IgD-negative memory B cell (primary cell): ENCODE results near the gene DAB1. TPM values are rescaled to one million over a fixed set of nuclear protein-coding genes. Genes with fewer than 3 reads are reported as not detected.

Experiments
- H3K27ac Mint-ChIP-seq, 3 donors: one replicate each; pipeline ENCODE4 v1.8.0; 2020 to 2022; ENCODE audit warnings: mild to moderate bottlenecking in 3 of 3, mixed read lengths in 3 of 3, moderate library complexity in 1 of 3
- H3K27me3 Mint-ChIP-seq: one replicate; pipeline ENCODE4 v1.8.0; 2021; ENCODE audit warnings: mixed read lengths
- H3K36me3 Mint-ChIP-seq: one replicate; pipeline ENCODE4 v1.8.0; 2020; ENCODE audit warnings: mild to moderate bottlenecking, mixed read lengths
- H3K4me1 Mint-ChIP-seq, 3 donors: one replicate each; pipeline ENCODE4 v1.8.0; 2020 to 2022; ENCODE audit warnings: mixed read lengths in 3 of 3, mild to moderate bottlenecking in 1 of 3
- H3K4me3 Mint-ChIP-seq, 4 donors: one replicate each; pipeline ENCODE4 v1.8.0; 2020 to 2022; ENCODE audit warnings: mild to moderate bottlenecking in 4 of 4, mixed read lengths in 4 of 4, moderate library complexity in 3 of 4
- H3K9me3 Mint-ChIP-seq, 3 donors: one replicate each; pipeline ENCODE4 v1.8.0; 2020 to 2021; ENCODE audit warnings: mixed read lengths in 3 of 3, mild to moderate bottlenecking in 1 of 3
- polyA plus RNA-seq: library from polyadenylated mRNA; unstranded; fragments of 300-500 nt; fragmentation: Illumina TruSeq; gene quantifications from one replicate; pipeline ENCODE4 v1.2.3, GENCODE V29; 2021

Gene DAB1
- polyA plus RNA-seq, 1 donor from 2014 or later = 0.08 TPM

DNA sequence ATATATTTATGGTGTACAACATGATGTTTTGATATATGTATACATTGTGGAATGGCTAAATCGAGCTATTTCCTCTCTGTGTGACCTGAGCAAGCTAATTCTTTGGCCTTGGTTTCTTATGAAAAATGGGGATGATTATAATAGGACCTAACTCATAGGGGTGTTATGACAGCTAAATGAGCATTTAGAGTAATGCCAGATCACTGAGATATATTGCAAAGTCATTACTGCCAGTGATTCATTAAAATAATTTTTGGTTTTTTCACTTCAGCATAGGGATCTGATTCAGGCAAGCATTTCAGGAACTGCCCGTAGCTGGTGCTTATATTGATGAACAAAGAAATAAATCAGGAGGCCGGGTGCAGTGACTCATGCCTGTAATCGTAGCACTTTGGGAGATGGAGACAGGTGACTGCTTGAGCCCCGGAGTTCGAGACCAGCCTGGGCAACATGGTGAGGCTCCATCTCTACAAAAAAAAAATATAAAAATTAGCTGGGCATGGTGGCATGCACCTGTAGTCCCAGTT lies 30.7 kb downstream of the DAB1 start:
- Mint-ChIP-seq H3K4me3 (no peak overlapping the region), H3K27ac (no peak overlapping the region), H3K36me3 (no peaks in the 10 kb centered on the region), H3K27me3 (peaks cover 2% of the 10 kb centered on the region), H3K4me1 (no peaks in the 10 kb centered on the region), H3K9me3 (peaks cover 0 to 4% (median 0%) of the 10 kb centered on the region in 3 donors)

GRCh38 chr1:57385336-57385735 lies 38.5 kb downstream of the DAB1 start:
- peaks cover 2% of the 10 kb centered on the region for H3K27me3 Mint-ChIP-seq
- peaks cover 2% of the 10 kb centered on the region for H3K36me3 Mint-ChIP-seq
- no peaks in the 10 kb centered on the region for H3K4me1 Mint-ChIP-seq
- no peak overlapping the region for H3K4me3 Mint-ChIP-seq
- peaks cover 0 to 5% (median 2%) of the 10 kb centered on the region in 3 donors for H3K9me3 Mint-ChIP-seq
- H3K27ac Mint-ChIP-seq = no peak overlapping the region

GRCh38 chr1:57384901-57385300 lies 39.0 kb downstream of the DAB1 start:
- H3K36me3 Mint-ChIP-seq = peaks cover 2% of the 10 kb centered on the region
- no peaks in the 10 kb centered on the region for H3K4me1 Mint-ChIP-seq
- no peak overlapping the region for H3K27ac Mint-ChIP-seq
- H3K9me3 Mint-ChIP-seq = peaks cover 0 to 5% (median 2%) of the 10 kb centered on the region in 3 donors
- H3K4me3 Mint-ChIP-seq = no peak overlapping the region
- peaks cover 2% of the 10 kb centered on the region for H3K27me3 Mint-ChIP-seq

GRCh38 chr1:57384284-57384683 lies 39.6 kb downstream of the DAB1 start:
- no peak overlapping the region for H3K27ac Mint-ChIP-seq
- H3K36me3 Mint-ChIP-seq = peaks cover 2% of the 10 kb centered on the region
- no peaks in the 10 kb centered on the region for H3K4me1 Mint-ChIP-seq
- H3K27me3 Mint-ChIP-seq = peaks cover 2% of the 10 kb centered on the region
- H3K9me3 Mint-ChIP-seq = peaks cover 0 to 5% (median 2%) of the 10 kb centered on the region in 3 donors
- H3K4me3 Mint-ChIP-seq = no peak overlapping the region

DNA sequence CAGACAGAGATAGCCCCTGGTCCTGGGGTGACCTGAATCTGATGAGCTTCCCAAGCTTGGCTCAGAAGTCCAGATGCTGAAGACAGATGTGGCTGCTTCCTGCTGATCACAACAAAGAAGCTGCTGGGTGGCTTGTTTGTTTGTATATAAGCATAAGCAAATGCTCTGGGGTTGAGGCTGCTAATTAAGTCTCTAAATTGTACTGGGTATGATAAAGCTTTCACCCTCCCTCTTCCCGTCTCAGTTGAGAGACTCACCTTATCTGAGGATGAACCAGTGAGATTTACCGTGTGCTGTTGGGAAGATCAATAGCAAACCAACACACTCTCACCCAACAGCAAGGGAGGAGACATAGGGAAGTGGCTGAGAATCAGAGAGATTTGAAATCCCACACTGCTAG lies 42.0 kb downstream of the DAB1 start:
- Mint-ChIP-seq H3K4me1 (no peaks in the 10 kb centered on the region), H3K9me3 (peaks cover 0 to 5% (median 0%) of the 10 kb centered on the region in 3 donors), H3K4me3 (no peak overlapping the region), H3K36me3 (peaks cover 2% of the 10 kb centered on the region), H3K27ac (no peak overlapping the region), H3K27me3 (no peaks in the 10 kb centered on the region)

- Mint-ChIP-seq H3K27ac (no peak overlapping the region), H3K4me1 (no peaks in the 10 kb centered on the region), H3K27me3 (no peaks in the 10 kb centered on the region), H3K4me3 (no peak overlapping the region), H3K36me3 (peaks cover 2% of the 10 kb centered on the region), H3K9me3 (peaks cover 0 to 5% (median 0%) of the 10 kb centered on the region in 3 donors)
Measured at GRCh38 chr1:57381426-57381825, 42.4 kb downstream of the DAB1 start.

DNA sequence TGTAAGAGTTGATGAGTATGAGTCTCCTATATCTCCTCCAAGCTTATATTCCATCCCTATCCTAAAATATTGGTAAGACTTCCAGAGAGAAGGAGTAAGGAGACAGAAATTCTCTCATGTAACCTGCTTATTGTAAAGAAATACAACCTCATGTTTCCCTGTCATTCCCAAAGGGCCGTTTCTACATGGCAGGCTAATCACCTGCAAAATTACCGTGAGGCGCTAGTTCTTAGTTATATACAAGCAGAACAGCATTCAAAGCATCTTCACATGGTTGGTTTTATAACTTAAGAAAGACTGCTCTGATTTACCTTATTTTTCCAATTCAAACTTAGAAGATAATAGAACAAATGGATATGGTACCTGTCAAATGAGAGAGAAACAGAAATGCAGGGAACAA lies 42.9 kb downstream of the DAB1 start:
- Mint-ChIP-seq H3K27me3 (no peaks in the 10 kb centered on the region), H3K27ac (no peak overlapping the region), H3K4me3 (no peak overlapping the region), H3K9me3 (peaks cover 0 to 5% (median 0%) of the 10 kb centered on the region in 3 donors), H3K36me3 (peaks cover 2% of the 10 kb centered on the region), H3K4me1 (no peaks in the 10 kb centered on the region)

DNA sequence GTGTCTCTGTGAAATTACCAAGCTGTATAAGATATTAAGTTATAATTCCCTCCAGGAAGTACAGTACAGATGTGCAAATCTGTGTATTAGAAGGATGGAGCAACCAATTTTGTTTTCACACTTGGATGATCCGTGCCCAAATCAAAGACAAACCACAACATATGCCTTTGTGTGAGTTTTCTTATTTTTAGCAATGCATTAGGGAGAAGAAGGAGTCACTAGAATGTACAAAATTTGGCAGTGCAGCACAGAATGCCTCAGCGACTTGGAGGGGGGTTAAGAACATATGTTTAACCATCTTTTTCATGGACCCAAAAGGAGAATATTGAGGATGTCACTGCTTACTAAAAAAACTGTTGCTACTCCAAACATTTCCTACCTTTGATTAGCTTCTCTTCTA lies 45.3 kb downstream of the DAB1 start:
- Mint-ChIP-seq H3K36me3 (peaks cover 2% of the 10 kb centered on the region), H3K27me3 (no peaks in the 10 kb centered on the region), H3K4me3 (no peak overlapping the region), H3K27ac (no peak overlapping the region), H3K4me1 (no peaks in the 10 kb centered on the region), H3K9me3 (no peaks in the 10 kb centered on the region)

- H3K27ac Mint-ChIP-seq = no peak overlapping the region
- H3K9me3 Mint-ChIP-seq = no peaks in the 10 kb centered on the region
- H3K27me3 Mint-ChIP-seq = no peaks in the 10 kb centered on the region
- H3K4me1 Mint-ChIP-seq = no peaks in the 10 kb centered on the region
- H3K36me3 Mint-ChIP-seq = no peaks in the 10 kb centered on the region
- H3K4me3 Mint-ChIP-seq = no peak overlapping the region
Measured at GRCh38 chr1:57377339-57378139, 46.3 kb downstream of the DAB1 start.

DNA sequence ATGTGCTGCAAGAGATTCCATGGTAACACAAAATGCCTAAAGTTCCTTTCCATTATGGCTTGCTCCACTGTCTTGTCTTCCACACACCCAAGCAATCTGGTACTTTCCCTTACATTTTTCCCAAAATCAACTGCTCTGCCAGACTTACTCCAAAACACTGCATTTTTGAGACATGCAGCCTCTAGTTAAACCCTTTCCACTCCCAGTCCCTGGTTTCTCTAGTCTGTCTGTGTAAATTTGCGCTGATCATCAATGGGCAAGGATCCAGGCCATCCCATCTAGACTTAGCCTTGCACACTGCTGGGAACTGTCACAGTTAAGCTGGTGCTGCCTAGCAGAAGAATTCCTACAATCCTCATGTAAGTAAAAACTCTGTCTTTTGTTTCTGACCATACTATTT lies 47.8 kb downstream of the DAB1 start:
- no peaks in the 10 kb centered on the region for H3K36me3 Mint-ChIP-seq
- H3K4me1 Mint-ChIP-seq = no peaks in the 10 kb centered on the region
- no peak overlapping the region for H3K27ac Mint-ChIP-seq
- H3K4me3 Mint-ChIP-seq = no peak overlapping the region
- H3K9me3 Mint-ChIP-seq = no peaks in the 10 kb centered on the region
- H3K27me3 Mint-ChIP-seq = no peaks in the 10 kb centered on the region

- no peak overlapping the region for H3K4me3 Mint-ChIP-seq
- no peaks in the 10 kb centered on the region for H3K36me3 Mint-ChIP-seq
- no peaks in the 10 kb centered on the region for H3K4me1 Mint-ChIP-seq
- no peaks in the 10 kb centered on the region for H3K27me3 Mint-ChIP-seq
- H3K27ac Mint-ChIP-seq = no peak overlapping the region
- H3K9me3 Mint-ChIP-seq = peaks cover 3 to 12% (median 4%) of the 10 kb centered on the region in 3 donors
Measured at GRCh38 chr1:57369889-57370288, 54.0 kb downstream of the DAB1 start.

DNA sequence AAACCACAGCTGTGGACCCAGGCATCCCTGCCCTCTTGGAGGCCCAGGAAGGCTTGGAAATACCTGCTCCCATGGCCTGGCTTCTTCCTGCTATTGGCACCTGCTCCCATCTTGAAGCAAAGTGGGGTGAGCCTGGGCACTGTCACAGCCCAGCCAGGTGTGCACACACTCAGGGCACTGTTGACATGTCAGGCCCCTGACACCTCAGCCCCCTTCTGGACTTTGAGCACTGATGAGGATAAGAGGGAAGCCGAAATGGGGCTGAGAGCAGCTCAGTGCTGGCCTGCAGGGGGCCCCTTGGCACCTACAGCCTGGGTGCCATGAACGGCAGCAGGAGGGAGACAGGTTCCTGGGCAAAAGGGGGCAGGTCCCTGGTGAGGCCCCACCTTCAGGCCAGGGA lies 55.9 kb downstream of the DAB1 start:
- no peaks in the 10 kb centered on the region for H3K27me3 Mint-ChIP-seq
- no peaks in the 10 kb centered on the region for H3K4me1 Mint-ChIP-seq
- no peaks in the 10 kb centered on the region for H3K36me3 Mint-ChIP-seq
- H3K9me3 Mint-ChIP-seq = peaks cover 3 to 12% (median 4%) of the 10 kb centered on the region in 3 donors
- no peak overlapping the region for H3K27ac Mint-ChIP-seq
- no peak overlapping the region for H3K4me3 Mint-ChIP-seq

GRCh38 chr1:57363643-57364042 lies 60.2 kb downstream of the DAB1 start:
- H3K4me1 Mint-ChIP-seq = no peaks in the 10 kb centered on the region
- no peak overlapping the region for H3K27ac Mint-ChIP-seq
- no peaks in the 10 kb centered on the region for H3K36me3 Mint-ChIP-seq
- H3K27me3 Mint-ChIP-seq = no peaks in the 10 kb centered on the region
- peaks cover 0 to 10% (median 2%) of the 10 kb centered on the region in 3 donors for H3K9me3 Mint-ChIP-seq
- no peak overlapping the region for H3K4me3 Mint-ChIP-seq

GRCh38 chr1:57363165-57363564 lies 60.7 kb downstream of the DAB1 start:
- peaks cover 1% of the 10 kb centered on the region for H3K27me3 Mint-ChIP-seq
- H3K4me1 Mint-ChIP-seq = no peaks in the 10 kb centered on the region
- H3K9me3 Mint-ChIP-seq = peaks cover 0 to 7% (median 0%) of the 10 kb centered on the region in 3 donors
- H3K36me3 Mint-ChIP-seq = no peaks in the 10 kb centered on the region
- H3K4me3 Mint-ChIP-seq = no peak overlapping the region
- H3K27ac Mint-ChIP-seq = no peak overlapping the region

- Mint-ChIP-seq H3K27ac (no peak overlapping the region), H3K4me1 (no peaks in the 10 kb centered on the region), H3K4me3 (no peak overlapping the region), H3K36me3 (no peaks in the 10 kb centered on the region), H3K27me3 (peaks cover 1% of the 10 kb centered on the region), H3K9me3 (peaks cover 0 to 7% (median 0%) of the 10 kb centered on the region in 3 donors)
Measured at GRCh38 chr1:57362480-57362879, 61.4 kb downstream of the DAB1 start.

- no peaks in the 10 kb centered on the region for H3K36me3 Mint-ChIP-seq
- peaks cover 0 to 4% (median 0%) of the 10 kb centered on the region in 3 donors for H3K9me3 Mint-ChIP-seq
- no peaks in the 10 kb centered on the region for H3K4me1 Mint-ChIP-seq
- H3K27ac Mint-ChIP-seq = no peak overlapping the region
- H3K27me3 Mint-ChIP-seq = peaks cover 1% of the 10 kb centered on the region
- H3K4me3 Mint-ChIP-seq = no peak overlapping the region
Measured at GRCh38 chr1:57361516-57361915, 62.3 kb downstream of the DAB1 start.
